Smooth muscle cell (in vitro differentiated cells): ENCODE data around the gene ZFP62. TPM values are rescaled to one million over a fixed set of nuclear protein-coding genes. Genes with fewer than 3 reads are reported as not detected.

Experiments used
- DNase-seq: peaks from one replicate; lab custom pipeline; 2025; ENCODE audit not compliant: unreplicated experiment; lab: John Stamatoyannopoulos, UW
- H2AFZ ChIP-seq: fragments of 200-600 bp; sonication (generic); 2 replicates; pipeline ENCODE4 v1.6.0; 2016; ENCODE audit warnings: antibody characterized with exemption, low read depth, mild to moderate bottlenecking
- H3F3A ChIP-seq: fragments of 200-600 bp; sonication (generic); 2 replicates; pipeline ENCODE4 v1.6.0; 2017; ENCODE audit warnings: antibody characterized with exemption, low read depth
- H3K27ac ChIP-seq: fragments of 200-600 bp; sonication (generic); 2 replicates; pipeline ENCODE4 v1.5.1; 2016; ENCODE audit warnings: low read depth, mild to moderate bottlenecking
- H3K27me3 ChIP-seq: fragments of 200-600 bp; sonication (generic); 2 replicates; pipeline ENCODE4 v1.6.1; 2016; ENCODE audit warnings: low read depth, mild to moderate bottlenecking
- H3K36me3 ChIP-seq: fragments of 200-600 bp; sonication (generic); 2 replicates; pipeline ENCODE4 v1.5.1; 2016; ENCODE audit warnings: low read depth
- H3K4me1 ChIP-seq: fragments of 200-600 bp; sonication (generic); 2 replicates; pipeline ENCODE4 v1.5.1; 2016; ENCODE audit warnings: low read depth
- H3K4me2 ChIP-seq: fragments of 200-600 bp; sonication (generic); 2 replicates; pipeline ENCODE4 v1.6.0; 2016; ENCODE audit warnings: mild to moderate bottlenecking
- H3K4me3 ChIP-seq: fragments of 200-600 bp; sonication (generic); 2 replicates; pipeline ENCODE4 v1.5.1; 2016; ENCODE audit warnings: mild to moderate bottlenecking
- H3K79me2 ChIP-seq: fragments of 200-600 bp; sonication (generic); 2 replicates; pipeline ENCODE4 v1.6.0; 2016; ENCODE audit warnings: low read depth, mild to moderate bottlenecking
- H3K9ac ChIP-seq: fragments of 200-600 bp; sonication (generic); 2 replicates; pipeline ENCODE4 v1.6.0; 2016; ENCODE audit warnings: low read depth
- H3K9me3 ChIP-seq: fragments of 200-600 bp; sonication (generic); replicated peaks from 2 replicates; pipeline ENCODE4 v1.5.1; 2016; ENCODE audit warnings: low read depth
- H4K20me1 ChIP-seq: fragments of 200-600 bp; sonication (generic); 2 replicates; pipeline ENCODE4 v1.6.0; 2016; ENCODE audit warnings: low read depth
- whole genome bisulfite sequencing: methylation state at CpG from one replicate; pipeline ENCODE4 v1.1.7; 2016; ENCODE audit warnings: low lambda C conversion rate; 5-methylcytosine and 5-hydroxymethylcytosine counted together
- polyA plus RNA-seq: library from polyadenylated mRNA; unstranded; fragments of >200 nt; fragmentation: Nextera tagmentation; extraction: Ambion mirVana; gene quantifications from 2 replicates; pipeline ENCODE4 v1.2.1, GENCODE V29; 2016
- total RNA-seq: library from RNA; depleted of rRNA; stranded (reverse); fragments of >200 nt; gene quantifications from 2 replicates; pipeline ENCODE4 v1.2.3, GENCODE V29; 2014
- TF ChIP-seq, protein P1 (sequence below): fragments of 200-600 bp; sonication (generic); IDR thresholded peaks from 2 replicates; pipeline ENCODE4 v1.5.1; 2017; ENCODE audit warnings: borderline replicate concordance, mild to moderate bottlenecking, antibody characterized with exemption; ENCODE audit not compliant: insufficient read depth, poor library complexity, severe bottlenecking

The ZFP62 gene
- total and polyA plus RNA-seq, 2 experiments from 2014 or later = 6.4 to 9.2 TPM

DNA sequence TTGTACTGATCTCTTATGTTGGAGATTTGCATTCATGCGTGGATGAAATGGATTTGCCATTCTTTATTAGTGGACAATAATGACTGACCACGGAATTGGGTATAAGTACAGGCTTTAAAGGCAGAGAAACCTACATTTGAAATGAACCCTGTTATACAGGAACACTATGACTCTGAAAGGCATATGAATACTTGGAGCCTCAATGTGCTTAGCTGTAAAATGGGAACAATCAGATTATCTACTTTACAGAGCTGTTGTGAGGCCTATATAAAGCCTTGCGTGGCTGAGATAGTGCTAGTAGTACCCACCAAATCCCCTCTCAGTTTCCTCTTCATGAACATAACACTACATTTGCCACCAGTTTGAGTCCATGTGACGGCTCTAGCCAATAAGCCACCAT, 39.5 kb downstream of the ZFP62 start:
- Histone ChIP-seq H2AFZ (no peak overlapping the region), H3K9me3 (no peaks in the 10 kb centered on the region), H3K27ac (no peak overlapping the region), H3K9ac (no peak overlapping the region), H3F3A (peaks cover 9% of the 10 kb centered on the region), H3K4me3 (no peak overlapping the region), H3K4me1 (peaks cover 15% of the 10 kb centered on the region), H3K36me3 (no peaks in the 10 kb centered on the region), H3K79me2 (no peaks in the 10 kb centered on the region), H3K4me2 (no peak overlapping the region), H4K20me1 (no peaks in the 10 kb centered on the region), H3K27me3 (no peaks in the 10 kb centered on the region)
- 95% methylated on average over 4 of the region's 4 CpGs for WGBS
- TF ChIP-seq, protein P1, sequence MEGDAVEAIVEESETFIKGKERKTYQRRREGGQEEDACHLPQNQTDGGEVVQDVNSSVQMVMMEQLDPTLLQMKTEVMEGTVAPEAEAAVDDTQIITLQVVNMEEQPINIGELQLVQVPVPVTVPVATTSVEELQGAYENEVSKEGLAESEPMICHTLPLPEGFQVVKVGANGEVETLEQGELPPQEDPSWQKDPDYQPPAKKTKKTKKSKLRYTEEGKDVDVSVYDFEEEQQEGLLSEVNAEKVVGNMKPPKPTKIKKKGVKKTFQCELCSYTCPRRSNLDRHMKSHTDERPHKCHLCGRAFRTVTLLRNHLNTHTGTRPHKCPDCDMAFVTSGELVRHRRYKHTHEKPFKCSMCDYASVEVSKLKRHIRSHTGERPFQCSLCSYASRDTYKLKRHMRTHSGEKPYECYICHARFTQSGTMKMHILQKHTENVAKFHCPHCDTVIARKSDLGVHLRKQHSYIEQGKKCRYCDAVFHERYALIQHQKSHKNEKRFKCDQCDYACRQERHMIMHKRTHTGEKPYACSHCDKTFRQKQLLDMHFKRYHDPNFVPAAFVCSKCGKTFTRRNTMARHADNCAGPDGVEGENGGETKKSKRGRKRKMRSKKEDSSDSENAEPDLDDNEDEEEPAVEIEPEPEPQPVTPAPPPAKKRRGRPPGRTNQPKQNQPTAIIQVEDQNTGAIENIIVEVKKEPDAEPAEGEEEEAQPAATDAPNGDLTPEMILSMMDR = no peak
- DNase-seq = no peak

DNA sequence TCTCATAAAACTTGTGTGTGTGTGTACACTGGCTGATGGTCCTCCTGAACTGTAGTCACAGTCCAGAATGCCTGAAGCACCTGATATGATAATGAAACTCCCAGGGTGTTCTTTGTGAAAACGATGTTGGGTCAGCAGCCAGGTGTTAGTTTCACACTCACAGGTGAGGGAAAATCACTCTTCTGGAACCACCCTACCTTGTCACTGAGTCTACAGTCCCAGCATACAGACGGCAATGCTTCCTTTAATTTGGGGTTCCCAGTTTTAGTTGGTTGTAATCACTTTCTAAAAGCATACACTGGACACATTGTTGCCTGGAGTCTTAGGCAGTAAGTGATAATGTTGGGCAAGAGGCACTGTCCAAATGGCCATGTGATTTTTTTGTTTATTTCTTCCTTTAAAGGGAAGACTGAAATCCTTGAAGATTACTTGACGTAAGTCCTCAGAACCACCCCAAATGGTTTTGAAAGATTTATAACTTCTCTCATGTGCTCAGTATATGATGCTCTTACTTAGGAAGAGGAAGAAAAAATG, 40.2 kb downstream of the ZFP62 start:
- Histone ChIP-seq H3K27ac (no peak overlapping the region), H3F3A (peaks cover 9% of the 10 kb centered on the region)

DNA sequence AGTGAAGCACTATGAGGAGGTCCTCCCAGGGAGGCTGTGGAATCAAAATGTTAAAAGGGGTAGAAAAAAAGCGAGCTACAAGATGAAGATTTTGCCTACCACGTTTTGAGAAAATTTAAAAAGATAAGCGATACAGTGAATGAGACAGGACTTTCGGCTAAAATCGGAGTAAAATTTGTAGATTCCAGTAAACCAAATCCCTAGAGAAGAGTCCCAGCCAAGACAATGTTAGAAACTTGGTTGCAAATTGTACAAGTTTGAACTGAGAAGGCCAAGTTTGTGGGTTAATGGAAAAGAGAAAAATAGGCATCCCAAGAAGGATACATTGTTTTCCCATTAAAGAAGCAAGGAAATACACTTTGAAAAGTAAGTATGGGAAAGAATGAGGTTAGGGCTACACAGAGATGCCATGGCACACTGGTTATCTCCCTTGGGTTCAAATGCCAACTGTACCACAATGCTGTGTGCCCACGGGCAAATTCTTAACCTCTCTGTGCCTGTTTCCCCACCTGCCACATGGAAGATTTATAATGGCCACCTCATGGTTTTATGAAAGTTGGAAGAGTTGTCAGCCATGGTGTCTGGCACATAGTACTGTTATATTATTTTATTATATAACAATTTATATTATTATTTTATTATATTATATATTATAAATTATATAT, 42.3 kb downstream of the ZFP62 start:
- H3K27ac ChIP-seq = no peak overlapping the region
- H4K20me1 ChIP-seq = no peaks in the 10 kb centered on the region
- TF ChIP-seq, protein P1 = no peak
- WGBS = 92% methylated on average over 6 of the region's 6 CpGs
- H3K79me2 ChIP-seq = no peaks in the 10 kb centered on the region
- no peak overlapping the region for H3K4me2 ChIP-seq
- no peak overlapping the region for H2AFZ ChIP-seq
- no peak overlapping the region for H3K9ac ChIP-seq
- H3K9me3 ChIP-seq = no peaks in the 10 kb centered on the region
- no peaks in the 10 kb centered on the region for H3F3A ChIP-seq
- H3K27me3 ChIP-seq = no peaks in the 10 kb centered on the region
- H3K36me3 ChIP-seq = no peaks in the 10 kb centered on the region
- H3K4me3 ChIP-seq = no peak overlapping the region
- H3K4me1 ChIP-seq = peaks cover 10% of the 10 kb centered on the region
- no peak for DNase-seq

More for the DNA sequence above, 40.2 kb downstream of the ZFP62 start:
- peak overlapping the region; percentile 55 for H2AFZ ChIP-seq
- H4K20me1 ChIP-seq = no peaks in the 10 kb centered on the region
- peaks cover 16% of the 10 kb centered on the region for H3K4me1 ChIP-seq
- TF ChIP-seq, protein P1 = no peak
- no peaks in the 10 kb centered on the region for H3K27me3 ChIP-seq
- 51% methylated on average over 3 of the region's 3 CpGs for WGBS
- no peak overlapping the region for H3K4me2 ChIP-seq
- no peak overlapping the region for H3K4me3 ChIP-seq
- H3K36me3 ChIP-seq = no peaks in the 10 kb centered on the region
- no peak for DNase-seq
- H3K9ac ChIP-seq = no peak overlapping the region
- H3K9me3 ChIP-seq = no peaks in the 10 kb centered on the region
- no peaks in the 10 kb centered on the region for H3K79me2 ChIP-seq
